ENCODE measurements around the gene MYO18B. TPM values are rescaled to one million over a fixed set of nuclear protein-coding genes. Genes with fewer than 3 reads are reported as not detected.
A peak's percentile ranks its signal among the peaks of the same experiment; 100 is the strongest.

Gene MYO18B
- total RNA-seq, 1 experiment from 2014 or later: 0.03 TPM

- Histone ChIP-seq H3K4me3 (ENCODE audit: insufficient read depth, low read depth, low read length) (no peak overlapping the region), H3K27me3 (ENCODE audit: control insufficient read depth, insufficient read depth, low read length) (no peaks in the 10 kb centered on the region), H3K36me3 (replicated peaks; ENCODE audit: control insufficient read depth, insufficient read depth, low read length) (no peaks in the 10 kb centered on the region)
- no peak for DNase-seq
Measured at GRCh38 chr22:25795478-25795877, 53.5 kb downstream of the MYO18B start.

GRCh38 chr22:25797498-25798290 is 55.7 kb downstream of the MYO18B start:
- Histone ChIP-seq H3K36me3 (replicated peaks; ENCODE audit: control insufficient read depth, insufficient read depth, low read length) (no peaks in the 10 kb centered on the region), H3K27me3 (ENCODE audit: control insufficient read depth, insufficient read depth, low read length) (no peaks in the 10 kb centered on the region), H3K4me3 (ENCODE audit: insufficient read depth, low read depth, low read length) (no peak overlapping the region)
- DNase-seq: no peak

- Histone ChIP-seq H3K27me3 (ENCODE audit: control insufficient read depth, insufficient read depth, low read length) (no peaks in the 10 kb centered on the region), H3K36me3 (replicated peaks; ENCODE audit: control insufficient read depth, insufficient read depth, low read length) (no peaks in the 10 kb centered on the region), H3K4me3 (ENCODE audit: insufficient read depth, low read depth, low read length) (no peak overlapping the region)
- DNase-seq: no peak
Measured at GRCh38 chr22:25800766-25801165, 58.8 kb downstream of the MYO18B start.

- DNase-seq: no peak
- no peak overlapping the region for H3K4me3 ChIP-seq (ENCODE audit: insufficient read depth, low read depth, low read length)
- H3K36me3 ChIP-seq (replicated peaks; ENCODE audit: control insufficient read depth, insufficient read depth, low read length): no peaks in the 10 kb centered on the region
- H3K27me3 ChIP-seq (ENCODE audit: control insufficient read depth, insufficient read depth, low read length): no peaks in the 10 kb centered on the region
Measured at GRCh38 chr22:25802018-25802417, 60.0 kb downstream of the MYO18B start.

- no peak overlapping the region for H3K4me3 ChIP-seq (ENCODE audit: insufficient read depth, low read depth, low read length)
- no peak for DNase-seq
- no peaks in the 10 kb centered on the region for H3K36me3 ChIP-seq (replicated peaks; ENCODE audit: control insufficient read depth, insufficient read depth, low read length)
- H3K27me3 ChIP-seq (ENCODE audit: control insufficient read depth, insufficient read depth, low read length): no peaks in the 10 kb centered on the region
Measured at GRCh38 chr22:25804676-25805075, 62.7 kb downstream of the MYO18B start.

GRCh38 chr22:25806579-25806978 is 64.6 kb downstream of the MYO18B start:
- no peak for DNase-seq
- H3K27me3 ChIP-seq (ENCODE audit: control insufficient read depth, insufficient read depth, low read length): no peaks in the 10 kb centered on the region
- H3K36me3 ChIP-seq (replicated peaks; ENCODE audit: control insufficient read depth, insufficient read depth, low read length): no peaks in the 10 kb centered on the region
- no peak overlapping the region for H3K4me3 ChIP-seq (ENCODE audit: insufficient read depth, low read depth, low read length)

GRCh38 chr22:25814685-25815084 is 72.7 kb downstream of the MYO18B start:
- Histone ChIP-seq H3K4me3 (ENCODE audit: insufficient read depth, low read depth, low read length) (no peak overlapping the region), H3K36me3 (replicated peaks; ENCODE audit: control insufficient read depth, insufficient read depth, low read length) (no peaks in the 10 kb centered on the region), H3K27me3 (ENCODE audit: control insufficient read depth, insufficient read depth, low read length) (no peaks in the 10 kb centered on the region; the same call in 1 of the 2 replicates)
- DNase-seq: no peak

GRCh38 chr22:25815561-25815960 is 73.6 kb downstream of the MYO18B start:
- DNase-seq: no peak
- Histone ChIP-seq H3K27me3 (ENCODE audit: control insufficient read depth, insufficient read depth, low read length) (no peaks in the 10 kb centered on the region; the same call in 1 of the 2 replicates), H3K36me3 (replicated peaks; ENCODE audit: control insufficient read depth, insufficient read depth, low read length) (no peaks in the 10 kb centered on the region), H3K4me3 (ENCODE audit: insufficient read depth, low read depth, low read length) (no peak overlapping the region)

- Histone ChIP-seq H3K36me3 (replicated peaks; ENCODE audit: control insufficient read depth, insufficient read depth, low read length) (no peaks in the 10 kb centered on the region), H3K4me3 (ENCODE audit: insufficient read depth, low read depth, low read length) (no peak overlapping the region), H3K27me3 (ENCODE audit: control insufficient read depth, insufficient read depth, low read length) (no peaks in the 10 kb centered on the region; the same call in 1 of the 2 replicates)
- DNase-seq: no peak
Measured at GRCh38 chr22:25816522-25817059, 74.6 kb downstream of the MYO18B start.

GRCh38 chr22:25817092-25817943 is 75.3 kb downstream of the MYO18B start:
- Histone ChIP-seq H3K27me3 (ENCODE audit: control insufficient read depth, insufficient read depth, low read length) (no peaks in the 10 kb centered on the region; the same call in 1 of the 2 replicates), H3K4me3 (ENCODE audit: insufficient read depth, low read depth, low read length) (no peak overlapping the region)
- DNase-seq: no peak

GRCh38 chr22:25818541-25818940 is 76.6 kb downstream of the MYO18B start:
- Histone ChIP-seq H3K27me3 (ENCODE audit: control insufficient read depth, insufficient read depth, low read length) (no peaks in the 10 kb centered on the region; the same call in 1 of the 2 replicates), H3K36me3 (replicated peaks; ENCODE audit: control insufficient read depth, insufficient read depth, low read length) (no peaks in the 10 kb centered on the region)
- peak; percentile 45 for DNase-seq

More at GRCh38 chr22:25817092-25817943, 75.3 kb downstream of the MYO18B start:
- H3K36me3 ChIP-seq (replicated peaks; ENCODE audit: control insufficient read depth, insufficient read depth, low read length): no peaks in the 10 kb centered on the region

GRCh38 chr22:25822344-25822743 is 80.4 kb downstream of the MYO18B start:
- H3K36me3 ChIP-seq (replicated peaks; ENCODE audit: control insufficient read depth, insufficient read depth, low read length): no peaks in the 10 kb centered on the region
- no peaks in the 10 kb centered on the region; the same call in 1 of the 2 replicates for H3K27me3 ChIP-seq (ENCODE audit: control insufficient read depth, insufficient read depth, low read length)
- DNase-seq: no peak

More at GRCh38 chr22:25818541-25818940, 76.6 kb downstream of the MYO18B start:
- no peak overlapping the region for H3K4me3 ChIP-seq (ENCODE audit: insufficient read depth, low read depth, low read length)

GRCh38 chr22:25823276-25823675 is 81.3 kb downstream of the MYO18B start:
- no peaks in the 10 kb centered on the region; the same call in 1 of the 2 replicates for H3K27me3 ChIP-seq (ENCODE audit: control insufficient read depth, insufficient read depth, low read length)
- DNase-seq: no peak
- no peaks in the 10 kb centered on the region for H3K36me3 ChIP-seq (replicated peaks; ENCODE audit: control insufficient read depth, insufficient read depth, low read length)
- H3K4me3 ChIP-seq (ENCODE audit: insufficient read depth, low read depth, low read length): no peak overlapping the region

More at GRCh38 chr22:25822344-25822743, 80.4 kb downstream of the MYO18B start:
- no peak overlapping the region for H3K4me3 ChIP-seq (ENCODE audit: insufficient read depth, low read depth, low read length)

- no peaks in the 10 kb centered on the region for H3K36me3 ChIP-seq (replicated peaks; ENCODE audit: control insufficient read depth, insufficient read depth, low read length)
- peak; percentile 52 for DNase-seq
Measured at GRCh38 chr22:25824828-25825423, 82.9 kb downstream of the MYO18B start.

More at GRCh38 chr22:25824828-25825423, 82.9 kb downstream of the MYO18B start:
- Histone ChIP-seq H3K4me3 (ENCODE audit: insufficient read depth, low read depth, low read length) (no peak overlapping the region), H3K27me3 (ENCODE audit: control insufficient read depth, insufficient read depth, low read length) (no peaks in the 10 kb centered on the region; the same call in 1 of the 2 replicates)
